ENCODE measurements around the gene IL34.
"Not testable (repeated sequence)": the region's sequence is repeated elsewhere in the genome, so short reads cannot be mapped to it uniquely, and the experiment has no call there.

Gene IL34

GRCh38 chr16:70611785-70612303 is 34.5 kb upstream of the IL34 start:
- no peak for DNase-seq
- TF ChIP-seq GATA1 (IDR thresholded peaks at IDR 0.05; ENCODE audit: low read depth, low read length) (no peak), POLR2A (IDR thresholded peaks at IDR 0.05; ENCODE audit: low read length) (no peak)

DNA sequence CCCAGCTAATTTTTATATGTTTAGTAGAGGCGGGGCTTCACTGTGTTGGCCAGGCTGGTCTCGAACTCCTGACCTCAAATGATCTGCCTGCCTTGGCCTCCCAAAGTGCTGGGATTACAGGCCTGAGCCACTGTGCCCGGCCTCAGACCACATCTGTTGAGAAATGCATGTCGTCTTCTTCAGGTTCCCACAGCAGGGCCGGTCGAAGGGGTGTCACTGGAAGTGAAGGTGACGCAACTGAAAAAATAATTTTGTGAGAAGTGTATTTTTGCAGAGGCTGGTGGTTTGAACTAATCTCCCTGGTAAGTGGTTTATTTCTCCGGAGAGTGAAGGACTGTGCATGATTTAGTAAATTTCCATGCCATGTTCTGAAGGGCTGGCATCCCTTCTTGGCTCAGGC is 33.4 kb upstream of the IL34 start:
- no peak for DNase-seq
- no peak for TF ChIP-seq POLR2A (IDR thresholded peaks at IDR 0.05; ENCODE audit: low read length)
- no peak for TF ChIP-seq GATA1 (IDR thresholded peaks at IDR 0.05; ENCODE audit: low read depth, low read length)

GRCh38 chr16:70614208-70614951 is 32.0 kb upstream of the IL34 start:
- no peak for TF ChIP-seq GATA1 (IDR thresholded peaks at IDR 0.05; ENCODE audit: low read depth, low read length)
- TF ChIP-seq POLR2A (IDR thresholded peaks at IDR 0.05; ENCODE audit: low read length) = no peak
- DNase-seq = no peak

- TF ChIP-seq GATA1 (IDR thresholded peaks at IDR 0.05; ENCODE audit: low read depth, low read length) (no peak), POLR2A (IDR thresholded peaks at IDR 0.05; ENCODE audit: low read length) (no peak)
- no peak for DNase-seq
Measured at GRCh38 chr16:70615945-70616344, 30.4 kb upstream of the IL34 start.

- not testable (repeated sequence) for DNase-seq
Measured at GRCh38 chr16:70621864-70622263, 24.5 kb upstream of the IL34 start.

DNA sequence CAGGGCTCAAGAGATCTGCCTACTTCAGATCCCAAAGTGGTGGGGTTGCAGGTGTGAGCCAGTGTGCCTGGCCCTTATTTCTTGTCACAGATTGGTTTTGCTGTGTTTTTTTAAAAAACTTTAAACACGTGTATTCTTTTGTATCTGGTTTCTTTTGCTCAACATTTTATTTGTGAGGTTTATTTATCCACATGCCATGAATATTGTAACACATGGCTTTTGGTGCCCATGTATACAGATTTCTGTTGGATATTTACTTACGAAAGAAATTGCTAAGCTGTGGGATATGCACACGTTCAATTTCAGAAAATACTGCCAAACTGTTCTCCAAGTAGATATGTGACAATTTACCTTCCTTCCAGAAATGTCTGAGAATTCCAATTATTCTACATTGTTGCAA is 18.7 kb upstream of the IL34 start:
- TF ChIP-seq GATA1 (IDR thresholded peaks at IDR 0.05; ENCODE audit: low read depth, low read length) (no peak), POLR2A (IDR thresholded peaks at IDR 0.05; ENCODE audit: low read length) (no peak)
- DNase-seq = no peak

DNA sequence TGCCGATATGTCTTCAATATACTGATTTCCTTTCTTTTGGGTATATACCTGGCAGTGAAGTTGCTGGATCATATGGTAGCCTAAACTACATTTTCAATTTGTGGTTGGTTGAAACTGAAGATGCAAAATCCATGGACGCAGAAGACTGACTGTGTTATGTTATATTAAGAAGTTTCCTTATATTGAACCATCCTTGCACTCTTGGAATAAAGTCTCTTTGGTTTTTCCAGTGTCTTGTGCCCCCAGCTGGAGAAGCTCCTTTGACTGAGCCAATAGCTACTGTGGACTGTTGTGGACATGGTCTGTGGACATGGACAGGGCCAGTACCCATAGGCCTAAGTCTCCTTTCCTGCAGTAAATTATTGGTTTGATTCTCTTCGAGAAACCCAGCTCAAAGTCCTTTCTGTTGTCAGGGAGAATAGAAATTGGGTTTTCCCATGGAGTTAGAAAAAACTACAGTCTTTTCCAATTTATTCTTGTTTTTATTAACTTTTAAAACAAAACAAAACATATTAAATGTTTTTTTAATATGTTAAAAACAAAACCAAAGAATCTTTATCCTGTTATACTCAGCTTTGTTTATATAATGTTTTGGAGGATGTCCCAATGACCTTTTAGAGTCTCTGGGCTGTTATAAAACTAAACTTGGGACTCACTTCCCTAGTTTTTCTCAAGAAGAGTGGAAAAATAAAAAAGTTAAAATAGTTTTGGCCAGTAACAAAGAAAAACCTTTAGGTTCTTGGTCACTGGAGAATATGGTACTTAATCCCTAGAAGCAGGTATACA is 15.2 kb upstream of the IL34 start:
- TF ChIP-seq POLR2A (IDR thresholded peaks at IDR 0.05; ENCODE audit: low read length) = no peak
- TF ChIP-seq GATA1 (IDR thresholded peaks at IDR 0.05; ENCODE audit: low read depth, low read length) = no peak
- no peak for DNase-seq

- DNase-seq = no peak
- TF ChIP-seq GATA1 (IDR thresholded peaks at IDR 0.05; ENCODE audit: low read depth, low read length) = no peak
- TF ChIP-seq POLR2A (IDR thresholded peaks at IDR 0.05; ENCODE audit: low read length) = no peak
Measured at GRCh38 chr16:70632273-70632672, 14.1 kb upstream of the IL34 start.

- DNase-seq = not testable (repeated sequence)
Measured at GRCh38 chr16:70633617-70634016, 12.7 kb upstream of the IL34 start.

GRCh38 chr16:70634861-70635260 is 11.5 kb upstream of the IL34 start:
- TF ChIP-seq GATA1 (IDR thresholded peaks at IDR 0.05; ENCODE audit: low read depth, low read length) (no peak), POLR2A (IDR thresholded peaks at IDR 0.05; ENCODE audit: low read length) (no peak)
- no peak for DNase-seq

- TF ChIP-seq GATA1 (IDR thresholded peaks at IDR 0.05; ENCODE audit: low read depth, low read length) (no peak), POLR2A (IDR thresholded peaks at IDR 0.05; ENCODE audit: low read length) (no peak)
- no peak for DNase-seq
Measured at GRCh38 chr16:70635336-70636016, 10.9 kb upstream of the IL34 start.

DNA sequence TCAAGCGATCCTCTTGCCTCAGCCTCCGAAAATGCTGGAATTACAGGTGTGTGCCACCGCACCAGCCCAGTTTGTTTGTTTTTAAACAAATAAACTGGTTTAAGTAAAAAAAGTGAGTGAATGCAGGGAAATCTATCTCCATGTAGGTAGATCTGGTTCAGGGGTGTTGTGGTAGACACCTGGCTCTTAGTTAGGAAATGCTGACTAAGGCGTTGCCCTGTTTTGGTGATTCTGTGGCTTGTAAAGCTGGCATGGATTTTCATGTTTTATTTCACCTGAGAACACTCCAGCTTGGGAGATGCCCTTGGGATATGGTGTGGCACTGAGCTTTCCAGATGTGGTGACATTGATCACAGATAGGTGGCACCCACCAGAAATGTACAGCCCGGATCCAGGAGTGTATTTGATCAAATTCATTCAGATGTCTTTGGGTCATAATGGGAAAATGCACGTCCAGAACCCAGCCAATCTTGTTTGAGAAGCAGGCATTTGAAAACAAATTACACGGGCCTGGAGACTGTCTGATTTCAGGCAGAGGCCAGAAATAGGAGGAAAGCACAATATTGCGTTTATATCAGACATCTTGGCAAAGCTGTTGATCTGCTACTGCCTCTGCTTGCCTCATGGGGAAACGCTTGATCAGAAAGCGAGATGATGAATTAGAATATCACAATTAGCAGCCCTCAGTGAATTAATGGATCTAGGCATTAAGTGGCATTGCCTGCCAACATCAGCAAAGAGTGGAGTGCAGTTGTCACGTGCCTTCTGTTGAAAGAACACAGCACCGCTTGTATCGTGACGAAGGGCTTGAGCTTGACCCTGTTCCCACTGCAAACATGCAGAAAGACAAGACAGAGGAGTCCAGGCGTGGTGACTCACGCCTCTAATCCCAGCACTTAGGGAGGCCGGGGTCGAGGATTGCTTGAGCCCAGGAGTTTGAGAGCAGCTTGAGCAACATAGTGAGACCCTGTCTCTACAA is 7.3 kb upstream of the IL34 start:
- no peak for DNase-seq
- no peak for TF ChIP-seq GATA1 (IDR thresholded peaks at IDR 0.05; ENCODE audit: low read depth, low read length)
- no peak for TF ChIP-seq POLR2A (IDR thresholded peaks at IDR 0.05; ENCODE audit: low read length)

- no peak for TF ChIP-seq POLR2A (IDR thresholded peaks at IDR 0.05; ENCODE audit: low read length)
- no peak for TF ChIP-seq GATA1 (IDR thresholded peaks at IDR 0.05; ENCODE audit: low read depth, low read length)
- DNase-seq = no peak
Measured at GRCh38 chr16:70642633-70643032, 3.7 kb upstream of the IL34 start.

DNA sequence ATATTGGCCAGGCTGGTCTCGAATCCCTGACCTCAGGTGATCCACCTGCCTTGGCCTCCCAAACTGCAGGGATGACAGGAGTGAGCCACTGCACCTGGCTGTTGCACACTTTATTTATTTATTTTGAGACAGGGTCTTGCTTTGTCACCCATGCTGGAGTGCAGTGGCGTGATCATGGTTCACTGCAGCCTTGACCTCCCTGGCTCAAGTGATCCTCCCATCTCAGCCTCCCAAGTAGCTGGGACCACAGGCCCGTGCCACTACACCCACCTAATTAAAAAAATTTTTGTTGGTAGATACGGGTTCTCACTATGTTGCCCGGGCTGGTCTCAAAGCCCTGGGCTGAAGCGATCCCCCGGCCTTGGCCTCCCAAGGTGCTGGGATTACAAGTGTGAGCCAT is 3.1 kb upstream of the IL34 start:
- not testable (repeated sequence) for DNase-seq

Data from erythroblast (primary cell).